Ascending aorta (tissue), 2 donors: Measurements from ENCODE around the gene ARID3A. TPM values are rescaled to one million over a fixed set of nuclear protein-coding genes. Genes with fewer than 3 reads are reported as not detected.

Experiments
- DNase-seq, 2 donors: peaks; one replicate each; pipeline ENCODE4 v3.0.0-alpha.2; 2019; ENCODE audit warnings: low spot score in 2 of 2
- H3K27ac ChIP-seq, 2 donors: fragments of 200-600 bp; sonication (generic); one replicate each; pipeline ENCODE4 v1.5.1; 2016 to 2017; ENCODE audit warnings: mild to moderate bottlenecking in 1 of 2
- H3K27me3 ChIP-seq: fragments of 200-600 bp; sonication (generic); one replicate; pipeline ENCODE4 v1.5.1; 2017
- H3K36me3 ChIP-seq, 2 donors: fragments of 200-600 bp; sonication (generic); one replicate each; pipeline ENCODE4 v1.5.1; 2016
- H3K4me1 ChIP-seq, 2 donors: fragments of 200-600 bp; sonication (generic); one replicate each; pipeline ENCODE4 v1.5.1; 2016 to 2017; ENCODE audit warnings: mild to moderate bottlenecking in 1 of 2
- H3K4me3 ChIP-seq, 2 donors: fragments of 200-600 bp; sonication (generic); one replicate each; pipeline ENCODE4 v1.5.1; 2016 to 2017; ENCODE audit warnings: mild to moderate bottlenecking in 1 of 2
- H3K9me3 ChIP-seq, 2 donors: fragments of 200-600 bp; sonication (generic); one replicate each; pipeline ENCODE4 v1.5.1; 2016
- CTCF ChIP-seq, 3 experiments: fragments of 200-600 bp in 2 of 3; fragments of 450-650 bp in 1 of 3; sonication (generic) in 2 of 3; IDR thresholded peaks; one replicate each; pipeline ENCODE4 v1.5.1; 2016 to 2019; ENCODE audit warnings: antibody characterized with exemption in 3 of 3, mild to moderate bottlenecking in 1 of 3, moderate library complexity in 1 of 3
- intact Hi-C: fragments of 100-400 bp; cut with DNase I; formaldehyde crosslinking; loops from one replicate; pipeline ENCODE4 v1.15.1; 2023
- total RNA-seq: library from RNA; depleted of rRNA; stranded (reverse); fragments of >200 nt; gene quantifications from one replicate; pipeline ENCODE4 v1.1.0, GENCODE V29; 2016

ARID3A gene
- total RNA-seq, 1 donor from 2014 or later = 55.3 TPM

- intact Hi-C loops = no loop called here
- Histone ChIP-seq H3K27ac (no peak overlapping the region), H3K4me3 (no peak overlapping the region), H3K27me3 (no peaks in the 10 kb centered on the region), H3K9me3 (no peaks in the 10 kb centered on the region), H3K36me3 (peaks cover 48 to 51% of the 10 kb centered on the region in 2 donors), H3K4me1 (no peaks in the 10 kb centered on the region)
- no peak for TF ChIP-seq CTCF (IDR thresholded peaks at IDR 0.05)
- DNase-seq = no peak
Measured at GRCh38 chr19:1008268-1009040, 82.6 kb downstream of the ARID3A start.

- no peak for DNase-seq
- intact Hi-C loops = no loop called here
- Histone ChIP-seq H3K4me3 (no peak overlapping the region), H3K4me1 (no peaks in the 10 kb centered on the region), H3K36me3 (peaks cover 56 to 59% of the 10 kb centered on the region in 2 donors), H3K27ac (no peak overlapping the region), H3K9me3 (no peaks in the 10 kb centered on the region), H3K27me3 (no peaks in the 10 kb centered on the region)
- TF ChIP-seq CTCF (IDR thresholded peaks at IDR 0.05) = no peak
Measured at GRCh38 chr19:1009041-1009980, 83.5 kb downstream of the ARID3A start.

- no peak for TF ChIP-seq CTCF (IDR thresholded peaks at IDR 0.05)
- Histone ChIP-seq H3K4me1 (no peaks in the 10 kb centered on the region), H3K27ac (no peak overlapping the region), H3K36me3 (peaks cover 62 to 64% of the 10 kb centered on the region in 2 donors), H3K9me3 (no peaks in the 10 kb centered on the region), H3K4me3 (no peak overlapping the region), H3K27me3 (no peaks in the 10 kb centered on the region)
- no peak for DNase-seq
- intact Hi-C loops = no loop called here
Measured at GRCh38 chr19:1009981-1010538, 84.2 kb downstream of the ARID3A start.

- Histone ChIP-seq H3K27ac (no peak overlapping the region), H3K4me1 (peaks cover 0 to 5% of the 10 kb centered on the region in 2 donors), H3K36me3 (peaks cover 63 to 65% of the 10 kb centered on the region in 2 donors), H3K27me3 (no peaks in the 10 kb centered on the region), H3K4me3 (no peak overlapping the region), H3K9me3 (no peaks in the 10 kb centered on the region)
- no peak for TF ChIP-seq CTCF (IDR thresholded peaks at IDR 0.05)
- DNase-seq = no peak
- intact Hi-C loops = no loop called here
Measured at GRCh38 chr19:1010586-1011510, 85.0 kb downstream of the ARID3A start.

GRCh38 chr19:1011831-1012333 lies 86.0 kb downstream of the ARID3A start:
- Histone ChIP-seq H3K27ac (no peak overlapping the region), H3K9me3 (no peaks in the 10 kb centered on the region), H3K4me3 (no peak overlapping the region), H3K27me3 (no peaks in the 10 kb centered on the region), H3K36me3 (peaks cover 63 to 65% of the 10 kb centered on the region in 2 donors), H3K4me1 (peaks cover 7 to 13% of the 10 kb centered on the region in 2 donors)
- no peak for DNase-seq
- intact Hi-C loops = no loop called here
- TF ChIP-seq CTCF (IDR thresholded peaks at IDR 0.05) = no peak
